ENCODE measurements around the gene LGALS9.

GRCh38 chr17:27591986-27592385, 39.0 kb upstream of the LGALS9 start:
- TF ChIP-seq, protein P1, sequence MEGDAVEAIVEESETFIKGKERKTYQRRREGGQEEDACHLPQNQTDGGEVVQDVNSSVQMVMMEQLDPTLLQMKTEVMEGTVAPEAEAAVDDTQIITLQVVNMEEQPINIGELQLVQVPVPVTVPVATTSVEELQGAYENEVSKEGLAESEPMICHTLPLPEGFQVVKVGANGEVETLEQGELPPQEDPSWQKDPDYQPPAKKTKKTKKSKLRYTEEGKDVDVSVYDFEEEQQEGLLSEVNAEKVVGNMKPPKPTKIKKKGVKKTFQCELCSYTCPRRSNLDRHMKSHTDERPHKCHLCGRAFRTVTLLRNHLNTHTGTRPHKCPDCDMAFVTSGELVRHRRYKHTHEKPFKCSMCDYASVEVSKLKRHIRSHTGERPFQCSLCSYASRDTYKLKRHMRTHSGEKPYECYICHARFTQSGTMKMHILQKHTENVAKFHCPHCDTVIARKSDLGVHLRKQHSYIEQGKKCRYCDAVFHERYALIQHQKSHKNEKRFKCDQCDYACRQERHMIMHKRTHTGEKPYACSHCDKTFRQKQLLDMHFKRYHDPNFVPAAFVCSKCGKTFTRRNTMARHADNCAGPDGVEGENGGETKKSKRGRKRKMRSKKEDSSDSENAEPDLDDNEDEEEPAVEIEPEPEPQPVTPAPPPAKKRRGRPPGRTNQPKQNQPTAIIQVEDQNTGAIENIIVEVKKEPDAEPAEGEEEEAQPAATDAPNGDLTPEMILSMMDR (IDR thresholded peaks at IDR 0.05; ENCODE audit: extremely low read depth in 1 of 2, insufficient read depth in 1 of 2, low read depth in 1 of 2, low read length in 2 of 2), result no peak
- no peak for TF ChIP-seq POLR2A (IDR thresholded peaks at IDR 0.05; ENCODE audit: low read depth, low read length)
- no peak for TF ChIP-seq EZH2 (IDR thresholded peaks at IDR 0.05; ENCODE audit: borderline replicate concordance, low read depth, low read length, severe bottlenecking)
- no peak for TF ChIP-seq POLR2AphosphoS5 (IDR thresholded peaks at IDR 0.05; ENCODE audit: insufficient read depth, low read depth, low read length)
- no peak for TF ChIP-seq MYC (IDR thresholded peaks at IDR 0.05; ENCODE audit: low read depth, low read length)
- TF ChIP-seq MAX (IDR thresholded peaks at IDR 0.05; ENCODE audit: insufficient read depth, insufficient read length), result no peak
- no peak for TF ChIP-seq JUN (IDR thresholded peaks at IDR 0.05; ENCODE audit: borderline replicate concordance, insufficient read depth, insufficient read length, low read depth)

All from endothelial cell of umbilical vein (primary cell).